ENCODE results near the gene NOTCH3. TPM values are rescaled to one million over a fixed set of nuclear protein-coding genes. Genes with fewer than 3 reads are reported as not detected.

Gene NOTCH3
- total and polyA plus RNA-seq, 2 of the 8 experiments (the other 6 are each of a cell fraction or from before 2014, with no cell fraction given): 37.5 to 107 TPM

GRCh38 chr19:15125232-15126067, 75.3 kb downstream of the NOTCH3 start:
- Histone ChIP-seq H3K4me2 (ENCODE audit: insufficient read depth in 1 of 2, low read depth in 2 of 2, low read length in 2 of 2) (peak overlapping the region; percentile 69 to 79), H2BK12ac (ENCODE audit: low read depth, low read length) (peak overlapping the region; percentile 95), H3K18ac (ENCODE audit: extremely low read depth, low read length) (peak overlapping the region; percentile 99), H2AFZ (ENCODE audit: low read length) (peak overlapping the region; percentile 69; the same call in 1 of the 2 replicates), H3K14ac (ENCODE audit: insufficient read length) (no peak overlapping the region), H2BK20ac (ENCODE audit: low read length) (no peak overlapping the region), H2BK15ac (ENCODE audit: low read length) (peak overlapping the region; percentile 99; the same call in 1 of the 2 replicates), H3K27ac (ENCODE audit: low read depth, low read length) (peak overlapping the region; percentile 96), H3K9me3 (ENCODE audit: insufficient read depth in 2 of 2, low read depth in 1 of 2, low read length in 1 of 2) (no peaks in the 10 kb centered on the region), H3K23me2 (ENCODE audit: low read depth, low read length) (peaks cover 8% of the 10 kb centered on the region; the same call in 1 of the 2 replicates), H3K9ac (replicated peaks in 1 of 4; ENCODE audit: extremely low read depth in 1 of 4, low read depth in 3 of 4, low read length in 3 of 4) (peak overlapping the region in 3 of 4 experiments; percentile 80 to 95 (median 92); a peak in 6 of 7 replicates), H3K79me2 (ENCODE audit: control insufficient read depth in 1 of 2, insufficient read depth in 2 of 2, low read length in 2 of 2) (peaks cover 0 to 13% of the 10 kb centered on the region in 2 experiments; a peak in 2 of 4 replicates), H3K4me3 (ENCODE audit: extremely low read depth in 1 of 4, insufficient read depth in 2 of 4, low read depth in 3 of 4, low read length in 4 of 4) (peak overlapping the region; percentile 68 to 90 (median 82)), H3K4me1 (replicated peaks in 1 of 4; ENCODE audit: control insufficient read depth in 3 of 4, insufficient read depth in 4 of 4, low read length in 3 of 4) (peaks cover 0 to 9% (median 2%) of the 10 kb centered on the region in 4 experiments; a peak in 5 of 7 replicates), H4K20me1 (replicated peaks in 1 of 2; ENCODE audit: control insufficient read depth in 1 of 2, insufficient read depth in 2 of 2, low read length in 2 of 2) (peaks cover 2 to 3% of the 10 kb centered on the region in 2 experiments), H3K36me3 (ENCODE audit: control insufficient read depth in 2 of 4, insufficient read depth in 4 of 4, low read length in 3 of 4) (peaks cover 0 to 11% (median 5%) of the 10 kb centered on the region in 4 experiments; a peak in 5 of 8 replicates), H4K8ac (ENCODE audit: extremely low read depth, insufficient read depth, low read length) (peak overlapping the region; percentile 97), H3K27me3 (replicated peaks in 1 of 4; ENCODE audit: control insufficient read depth in 3 of 4, extremely low read depth in 1 of 4, insufficient read depth in 3 of 4, low read length in 3 of 4) (no peaks in the 10 kb centered on the region), H4K91ac (replicated peaks; ENCODE audit: insufficient read length, low read length) (peak overlapping the region; percentile 100), H3K4ac (replicated peaks; ENCODE audit: insufficient read length, low read depth, low read length) (no peak overlapping the region), H3K79me1 (ENCODE audit: low read depth, low read length) (peaks cover 9% of the 10 kb centered on the region), H2BK120ac (replicated peaks; ENCODE audit: low read depth, low read length) (peak overlapping the region; percentile 86), H2BK5ac (ENCODE audit: low read depth, low read length) (peak overlapping the region; percentile 99), H4K5ac (ENCODE audit: insufficient read length, low read depth, low read length) (peak overlapping the region; percentile 100), H2AK5ac (ENCODE audit: low read depth, low read length) (no peak overlapping the region), H3K56ac (replicated peaks; ENCODE audit: insufficient read length, low read depth, low read length) (peak overlapping the region; percentile 83), H3K23ac (ENCODE audit: insufficient read length) (no peak overlapping the region)
- DNase-seq (ENCODE audit: low read depth in 1 of 2, low spot score in 2 of 2) (peak; percentile 97 to 98), FAIRE-seq (peak; percentile 76)
- POLR2A ChIA-PET (ENCODE audit: partially characterized antibody): interaction anchor here (0.5 to 5.1 kb wide), 11 partner anchors 12 to 303 kb away, joined by 3 to 67 read pairs (median 4); partner anchors contain the start of genes AKAP8 and AKAP8L
- 2% methylated on average over 59 of the region's 61 CpGs; no CpG with 5 or more reads in 1 of the 2 experiments for WGBS, 2 experiments (ENCODE audit: extremely low coverage in 1 of 2, insufficient coverage in 1 of 2, insufficient read length in 1 of 2, insufficient replicate concordance in 2 of 2, low coverage in 1 of 2, low lambda C conversion rate in 2 of 2, missing lambda C conversion rate in 1 of 2)
- CTCF ChIA-PET (ENCODE audit: partially characterized antibody): interaction anchor here (0.9 to 5.7 kb wide), 9 partner anchors 13 to 107 kb away, joined by 3 to 39 read pairs (median 3); partner anchors contain the start of gene EPHX3
- TF ChIP-seq TBP (IDR thresholded peaks at IDR 0.05; ENCODE audit: low read depth, low read length): peak; percentile 51
- TF ChIP-seq FOSL1 (IDR thresholded peaks at IDR 0.05; ENCODE audit: insufficient read depth, low read depth, low read length): no peak
- no peak for TF ChIP-seq TCF12 (IDR thresholded peaks at IDR 0.05; ENCODE audit: low read depth, low read length)
- peak; percentile 69; the same call in 1 of the 2 replicates for TF ChIP-seq GTF2F1 (IDR thresholded peaks at IDR 0.05; ENCODE audit: borderline replicate concordance, low read depth, low read length)
- no peak for TF ChIP-seq BRCA1 (IDR thresholded peaks at IDR 0.05; ENCODE audit: low read depth, low read length)
- no peak for TF ChIP-seq NANOG (IDR thresholded peaks at IDR 0.05; ENCODE audit: insufficient read depth, low read depth, low read length, poor library complexity, severe bottlenecking)
- TF ChIP-seq SIN3A (conservative IDR thresholded peaks at IDR 0.05 in 1 of 2, IDR thresholded peaks at IDR 0.05 in 1 of 2; ENCODE audit: low read depth in 1 of 2, low read length in 2 of 2): peak in 1 of 2 experiments; percentile 9; a peak in 1 of 4 replicates
- TF ChIP-seq HDAC6 (IDR thresholded peaks at IDR 0.05; ENCODE audit: low read depth, low read length): no peak
- no peak for TF ChIP-seq EZH2 (IDR thresholded peaks at IDR 0.05; ENCODE audit: low read depth, low read length, severe bottlenecking)
- TF ChIP-seq RBBP5 (IDR thresholded peaks at IDR 0.05; ENCODE audit: borderline replicate concordance, low read depth, low read length): 0 out of 2 replicates have a peak, but pooled peaks have one; percentile 33

Measured in H1 (cell line).